ENCODE results near the gene GRID1. TPM values are rescaled to one million over a fixed set of nuclear protein-coding genes. Genes with fewer than 3 reads are reported as not detected.

Gene GRID1
- total and polyA plus RNA-seq, 10 of the 15 experiments (the other 5 are each of a cell fraction or from before 2014, with no cell fraction given): 0.04 to 0.62 (median 0.08) TPM; not detected in 5

DNA sequence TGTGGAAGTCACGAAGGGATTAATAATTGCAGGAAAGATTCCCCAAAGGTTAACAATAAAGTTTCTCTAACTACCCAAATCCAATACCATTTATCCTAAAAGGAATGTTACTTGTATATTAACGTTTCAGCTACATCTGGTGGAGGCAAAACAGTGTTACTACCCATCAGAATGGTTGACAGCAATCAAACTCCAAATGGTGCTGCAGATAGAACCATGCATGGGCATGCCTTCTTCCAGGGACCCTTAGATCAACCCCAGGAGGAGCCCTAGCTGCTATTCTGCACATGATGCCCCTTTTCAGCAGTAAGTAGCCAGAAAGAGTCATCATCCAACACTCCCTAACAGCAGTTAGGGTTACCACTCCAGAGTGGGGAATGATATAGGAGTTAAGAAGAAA is 336.3 kb downstream of the GRID1 start:
- WGBS (ENCODE audit: insufficient coverage, insufficient replicate concordance, low lambda C conversion rate, missing lambda C conversion rate): 11% methylated on average over 2 of the region's 2 CpGs
- ChIA-PET POLR2A (interaction anchor here (1.3 kb wide), 1 partner anchor 8 kb away, joined by 3 read pairs; no protein-coding TSS in a partner anchor), CTCF (no interaction called here), SMC1A (ENCODE audit: uncharacterized antibody, unreplicated experiment) (no interaction called here), RAD21 (ENCODE audit: unreplicated experiment) (no interaction called here)
- H3K9me3 ChIP-seq (replicated peaks; ENCODE audit: control insufficient read depth, insufficient read depth, low read length): no peaks in the 10 kb centered on the region; the same call in 2 of the 3 replicates
- H3K79me2 ChIP-seq (ENCODE audit: control insufficient read depth, insufficient read depth, low read length): no peaks in the 10 kb centered on the region
- H2AFZ ChIP-seq (ENCODE audit: control insufficient read depth, low read depth, low read length): no peak overlapping the region
- no peak overlapping the region for H3K27ac ChIP-seq (ENCODE audit: control insufficient read depth, insufficient read depth)
- ATAC-seq: no peak
- no peak overlapping the region for H3K4me2 ChIP-seq (ENCODE audit: control insufficient read depth, insufficient read depth)
- no peaks in the 10 kb centered on the region for H4K20me1 ChIP-seq (ENCODE audit: control insufficient read depth, insufficient read depth)
- no peak overlapping the region for H3K9ac ChIP-seq (ENCODE audit: control insufficient read depth, insufficient read depth, low read length)
- TF ChIP-seq RBBP5 (conservative IDR thresholded peaks at IDR 0.05): no peak
- TF ChIP-seq HCFC1 (IDR thresholded peaks at IDR 0.05; ENCODE audit: low read length): no peak
- no peak for TF ChIP-seq ZNF24 (IDR thresholded peaks at IDR 0.05)
- no peak for TF ChIP-seq HDAC6 (IDR thresholded peaks at IDR 0.05; ENCODE audit: unreplicated experiment)
- TF ChIP-seq CEBPB (IDR thresholded peaks at IDR 0.05; ENCODE audit: borderline replicate concordance in 1 of 2, low read depth in 2 of 2, low read length in 2 of 2): no peak
- no peak for TF ChIP-seq FOXK2 (IDR thresholded peaks at IDR 0.05)
- TF ChIP-seq, protein P1, sequence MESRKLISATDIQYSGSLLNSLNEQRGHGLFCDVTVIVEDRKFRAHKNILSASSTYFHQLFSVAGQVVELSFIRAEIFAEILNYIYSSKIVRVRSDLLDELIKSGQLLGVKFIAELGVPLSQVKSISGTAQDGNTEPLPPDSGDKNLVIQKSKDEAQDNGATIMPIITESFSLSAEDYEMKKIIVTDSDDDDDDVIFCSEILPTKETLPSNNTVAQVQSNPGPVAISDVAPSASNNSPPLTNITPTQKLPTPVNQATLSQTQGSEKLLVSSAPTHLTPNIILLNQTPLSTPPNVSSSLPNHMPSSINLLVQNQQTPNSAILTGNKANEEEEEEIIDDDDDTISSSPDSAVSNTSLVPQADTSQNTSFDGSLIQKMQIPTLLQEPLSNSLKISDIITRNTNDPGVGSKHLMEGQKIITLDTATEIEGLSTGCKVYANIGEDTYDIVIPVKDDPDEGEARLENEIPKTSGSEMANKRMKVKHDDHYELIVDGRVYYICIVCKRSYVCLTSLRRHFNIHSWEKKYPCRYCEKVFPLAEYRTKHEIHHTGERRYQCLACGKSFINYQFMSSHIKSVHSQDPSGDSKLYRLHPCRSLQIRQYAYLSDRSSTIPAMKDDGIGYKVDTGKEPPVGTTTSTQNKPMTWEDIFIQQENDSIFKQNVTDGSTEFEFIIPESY (IDR thresholded peaks at IDR 0.05): no peak
- TF ChIP-seq MTA2 (IDR thresholded peaks at IDR 0.05; ENCODE audit: low read depth): no peak
- TF ChIP-seq NR2C2 (IDR thresholded peaks at IDR 0.05; ENCODE audit: borderline replicate concordance, control insufficient read depth, insufficient read length, low read depth): no peak
- H3K4me1 ChIP-seq (ENCODE audit: control insufficient read depth, insufficient read depth, low read length): no peaks in the 10 kb centered on the region
- in situ Hi-C loops (cut with MboI) (no loop called here), intact Hi-C loops (cut with micrococcal nuclease; ENCODE audit: unreplicated experiment) (no loop called here)
- no peak for DNase-seq (ENCODE audit: low read depth, low spot score)
- no peaks in the 10 kb centered on the region for H3K36me3 ChIP-seq (ENCODE audit: control insufficient read depth in 2 of 2, insufficient read depth in 2 of 2, low read length in 1 of 2)
- FAIRE-seq: no peak
- no peaks in the 10 kb centered on the region for H3K27me3 ChIP-seq (replicated peaks in 1 of 2; ENCODE audit: control insufficient read depth in 2 of 2, insufficient read depth in 2 of 2, low read length in 1 of 2)
- BruUV-seq (replicated peaks): no TSS peak
- H3K4me3 ChIP-seq: no peak overlapping the region
